Mesothelial cell of epicardium (in vitro differentiated cells): ENCODE results near the gene INTS7. TPM values are rescaled to one million over a fixed set of nuclear protein-coding genes. Genes with fewer than 3 reads are reported as not detected.

Experiments
- DNase-seq, 2 experiments: peaks; one replicate each; pipeline ENCODE4 v3.0.0; 2021; ENCODE audit warnings: low spot score in 2 of 2; ENCODE audit not compliant: unreplicated experiment in 2 of 2
- H3K27ac Mint-ChIP-seq: 2 replicates; pipeline ENCODE4 v1.8.0; 2021; ENCODE audit warnings: mixed read lengths
- H3K27me3 Mint-ChIP-seq: 2 replicates; pipeline ENCODE4 v1.8.0; 2021; ENCODE audit warnings: low read depth, mixed read lengths
- H3K36me3 Mint-ChIP-seq: 2 replicates; pipeline ENCODE4 v1.8.0; 2021; ENCODE audit warnings: mixed read lengths
- H3K4me1 Mint-ChIP-seq: 2 replicates; pipeline ENCODE4 v1.8.0; 2021; ENCODE audit warnings: mixed read lengths
- H3K4me3 Mint-ChIP-seq: 2 replicates; pipeline ENCODE4 v1.8.0; 2021; ENCODE audit warnings: mild to moderate bottlenecking, moderate library complexity, mixed read lengths
- H3K9me3 Mint-ChIP-seq: 2 replicates; pipeline ENCODE4 v1.8.0; 2021; ENCODE audit warnings: mixed read lengths
- CTCF ChIP-seq: fragments of 200-600 bp; sonication (generic); IDR thresholded peaks from one replicate; pipeline ENCODE4 v1.5.0; 2021; ENCODE audit warnings: antibody characterized with exemption; ENCODE audit not compliant: unreplicated experiment
- total RNA-seq: library from RNA; stranded (reverse); gene quantifications from 3 replicates; pipeline ENCODE4 v1.2.1, GENCODE V29; 2021

Gene INTS7
- total RNA-seq, 1 donor from 2014 or later: 16.5 TPM

- Mint-ChIP-seq H3K27me3 (no peaks in the 10 kb centered on the region), H3K4me3 (no peak overlapping the region), H3K36me3 (no peaks in the 10 kb centered on the region), H3K4me1 (peaks cover 7% of the 10 kb centered on the region), H3K27ac (no peak overlapping the region), H3K9me3 (no peaks in the 10 kb centered on the region)
- no peak for TF ChIP-seq CTCF
- no peak for DNase-seq
Measured at GRCh38 chr1:212042436-212042835, 7.1 kb upstream of the INTS7 start.

DNA sequence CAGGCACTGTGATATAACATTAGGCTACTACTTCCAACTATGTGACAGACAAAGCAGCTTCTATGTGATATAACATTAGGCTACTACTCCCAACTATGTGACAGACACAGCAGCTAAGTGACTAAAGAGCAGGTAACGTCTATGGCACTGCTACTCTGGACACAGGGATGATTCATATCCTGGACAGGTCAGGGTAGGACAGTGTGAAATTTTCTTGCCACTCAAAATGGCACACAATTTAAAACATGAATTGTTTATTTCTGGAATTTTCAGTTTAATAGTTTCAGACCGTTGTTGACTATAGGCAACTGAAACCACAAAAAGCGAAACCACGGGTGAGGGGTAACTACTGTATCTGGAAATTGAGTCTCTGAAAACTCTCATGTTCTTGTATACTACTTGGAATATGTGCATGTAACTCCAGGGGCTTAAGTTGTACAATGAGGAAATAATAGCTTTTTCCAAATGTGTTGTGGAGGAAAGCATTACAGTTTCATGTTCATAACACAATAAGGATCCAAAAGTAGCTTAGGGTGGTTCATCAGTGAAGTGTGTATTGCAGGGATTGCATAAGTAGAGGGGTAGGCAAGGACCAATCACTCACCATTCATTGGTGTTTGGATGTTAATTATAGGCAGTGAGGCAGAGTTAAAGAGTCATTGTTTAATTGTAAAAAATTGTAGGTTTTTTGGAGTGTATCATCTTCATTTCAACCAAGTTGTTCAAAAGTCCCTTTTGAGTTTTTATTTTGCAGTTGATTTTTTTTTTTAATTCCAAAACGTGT lies 5.5 kb upstream of the INTS7 start:
- TF ChIP-seq CTCF: no peak

GRCh38 chr1:212039622-212040021 lies 4.3 kb upstream of the INTS7 start:
- Mint-ChIP-seq H3K4me1 (peaks cover 23% of the 10 kb centered on the region), H3K27ac (no peak overlapping the region), H3K9me3 (no peaks in the 10 kb centered on the region), H3K4me3 (no peak overlapping the region), H3K27me3 (no peaks in the 10 kb centered on the region), H3K36me3 (no peaks in the 10 kb centered on the region)
- no peak for DNase-seq
- no peak for TF ChIP-seq CTCF

More for the DNA sequence above, 5.5 kb upstream of the INTS7 start:
- H3K27me3 Mint-ChIP-seq: no peaks in the 10 kb centered on the region
- H3K4me3 Mint-ChIP-seq: no peak overlapping the region
- H3K36me3 Mint-ChIP-seq: no peaks in the 10 kb centered on the region
- peaks cover 21% of the 10 kb centered on the region for H3K4me1 Mint-ChIP-seq
- no peak overlapping the region for H3K27ac Mint-ChIP-seq
- DNase-seq: no peak
- no peaks in the 10 kb centered on the region for H3K9me3 Mint-ChIP-seq

DNA sequence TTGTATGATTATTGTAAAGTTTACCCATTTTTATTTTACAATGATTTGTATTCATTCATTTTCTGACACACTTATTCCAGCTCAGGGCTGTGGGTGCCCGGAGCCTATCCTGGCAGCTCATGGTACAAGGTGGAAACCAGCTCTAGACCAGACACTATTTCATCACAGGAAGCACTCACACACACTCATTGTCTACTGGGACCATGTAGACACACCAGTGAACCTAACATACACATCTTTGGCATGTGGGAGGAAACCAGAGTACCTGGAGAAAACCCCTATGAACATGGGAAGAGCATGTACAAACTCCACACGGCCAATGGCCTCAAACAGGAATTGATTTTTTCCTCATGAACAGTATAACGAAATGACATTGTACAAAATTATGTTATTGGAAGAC lies 2.5 kb upstream of the INTS7 start:
- no peaks in the 10 kb centered on the region for H3K9me3 Mint-ChIP-seq
- no peak for DNase-seq
- H3K4me1 Mint-ChIP-seq: peaks cover 33% of the 10 kb centered on the region
- no peak overlapping the region for H3K27ac Mint-ChIP-seq
- no peak for TF ChIP-seq CTCF
- H3K27me3 Mint-ChIP-seq: no peaks in the 10 kb centered on the region
- no peak overlapping the region for H3K4me3 Mint-ChIP-seq
- H3K36me3 Mint-ChIP-seq: peaks cover 2% of the 10 kb centered on the region

DNA sequence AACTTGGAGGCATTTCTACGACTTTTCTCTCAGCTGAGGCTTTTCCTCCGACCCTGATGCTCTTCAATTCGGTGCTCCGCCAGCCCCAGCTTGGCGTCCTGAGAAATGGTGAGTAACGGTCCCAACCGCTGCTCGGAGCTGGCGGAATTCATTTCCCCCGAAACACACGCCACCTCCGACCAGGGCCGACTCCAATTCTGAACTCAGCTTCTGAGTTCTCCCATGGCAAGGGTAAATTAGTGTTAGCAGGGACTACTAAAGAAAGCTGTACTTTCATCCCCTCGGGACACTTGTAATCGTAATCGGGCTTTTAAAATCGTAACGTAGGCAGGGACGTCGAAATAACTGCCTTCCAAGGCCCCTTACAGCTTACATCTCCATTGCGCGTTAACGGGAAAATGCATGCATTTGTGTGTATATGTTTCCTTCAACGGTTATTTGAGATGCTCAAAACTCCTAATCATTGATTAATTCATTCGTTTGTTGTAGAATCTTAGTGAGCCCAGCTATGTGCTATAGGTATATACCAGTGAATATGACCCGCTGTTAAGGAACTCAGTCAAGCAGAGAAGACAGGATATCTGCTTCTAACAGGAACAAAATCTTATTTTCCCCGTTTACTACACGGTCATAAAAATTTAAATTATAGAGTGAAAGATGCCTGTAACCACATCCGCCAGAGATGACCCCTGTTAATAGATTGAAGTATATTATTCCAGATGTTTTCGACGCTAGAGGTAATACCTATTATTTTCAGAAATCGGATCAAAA lies 663 bp upstream of the INTS7 start:
- TF ChIP-seq CTCF: no peak
- peak overlapping the region; percentile 99 for H3K27ac Mint-ChIP-seq
- DNase-seq: no peak
- peaks cover 40% of the 10 kb centered on the region for H3K4me1 Mint-ChIP-seq
- peak overlapping the region; percentile 99 for H3K4me3 Mint-ChIP-seq
- H3K36me3 Mint-ChIP-seq: peaks cover 5% of the 10 kb centered on the region
- no peaks in the 10 kb centered on the region for H3K9me3 Mint-ChIP-seq
- no peaks in the 10 kb centered on the region for H3K27me3 Mint-ChIP-seq
